CD4-positive, CD25-positive, alpha-beta regulatory T cell (primary cell): ENCODE results near the gene MCFD2. TPM values are rescaled to one million over a fixed set of nuclear protein-coding genes. Genes with fewer than 3 reads are reported as not detected.

ENCODE experiments used
- ATAC-seq, 2 donors: fragments of 150-1000 bp; cut with Tn5 transposase; one replicate each; pipeline ENCODE4 v1.10.0; 2021; ENCODE audit warnings: low read depth in 2 of 2, moderate number of reproducible peaks in 2 of 2, moderate library complexity in 1 of 2
- DNase-seq, 3 donors: peaks; one replicate each; pipeline versions ENCODE4 v3.0.0 to v3.0.0-alpha.2; 2012 to 2022; ENCODE audit warnings: mixed read lengths in 1 of 3
- H3K27ac ChIP-seq: one replicate; pipeline ENCODE4 v1.7.0; 2013; ENCODE audit warnings: mild to moderate bottlenecking, low read length; ENCODE audit not compliant: insufficient read depth, poor library complexity, severe bottlenecking
- H3K27me3 ChIP-seq: one replicate; pipeline ENCODE4 v1.7.0; 2013; ENCODE audit warnings: low read length; ENCODE audit not compliant: control insufficient read depth, insufficient read depth
- H3K36me3 ChIP-seq: one replicate; pipeline ENCODE4 v1.7.0; 2013; ENCODE audit warnings: mild to moderate bottlenecking, low read length, moderate library complexity; ENCODE audit not compliant: control insufficient read depth, insufficient read depth
- H3K4me1 ChIP-seq: 2 replicates; pipeline ENCODE4 v1.7.0; 2013; ENCODE audit warnings: mild to moderate bottlenecking, low read length; ENCODE audit not compliant: insufficient read depth, control insufficient read depth, poor library complexity, severe bottlenecking
- H3K4me3 ChIP-seq: one replicate; pipeline ENCODE4 v1.7.0; 2013; ENCODE audit warnings: low read depth, mild to moderate bottlenecking, low read length, moderate library complexity
- H3K9me3 ChIP-seq, 2 experiments: 1 replicate in 1 of 2; 2 replicates in 1 of 2; pipeline ENCODE4 v1.7.0; 2013; ENCODE audit warnings: low read length in 2 of 2, mild to moderate bottlenecking in 1 of 2, moderate library complexity in 1 of 2; ENCODE audit not compliant: control insufficient read depth in 2 of 2
- H3K27ac Mint-ChIP-seq, 3 donors: one replicate each; pipeline ENCODE4 v1.8.0; 2020 to 2022; ENCODE audit warnings: mild to moderate bottlenecking in 3 of 3, mixed read lengths in 3 of 3, moderate library complexity in 2 of 3
- H3K27me3 Mint-ChIP-seq: one replicate; pipeline ENCODE4 v1.8.0; 2022; ENCODE audit warnings: mild to moderate bottlenecking, mixed read lengths
- H3K36me3 Mint-ChIP-seq: one replicate; pipeline ENCODE4 v1.8.0; 2020; ENCODE audit warnings: mixed read lengths
- H3K4me1 Mint-ChIP-seq, 4 donors: one replicate each; pipeline ENCODE4 v1.8.0; 2020 to 2022; ENCODE audit warnings: mixed read lengths in 4 of 4, mild to moderate bottlenecking in 1 of 4
- H3K4me3 Mint-ChIP-seq, 4 donors: one replicate each; pipeline ENCODE4 v1.8.0; 2020 to 2022; ENCODE audit warnings: mild to moderate bottlenecking in 4 of 4, mixed read lengths in 4 of 4, moderate library complexity in 3 of 4
- H3K9me3 Mint-ChIP-seq, 7 donors: one replicate each; pipeline ENCODE4 v1.8.0; 2020 to 2022; ENCODE audit warnings: mixed read lengths in 7 of 7, mild to moderate bottlenecking in 3 of 7, moderate library complexity in 2 of 7
- polyA plus RNA-seq, 4 donors: library from polyadenylated mRNA; unstranded; fragments of 300-500 nt; fragmentation: Illumina TruSeq; gene quantifications; one replicate each; pipeline ENCODE4 v1.2.3, GENCODE V29; 2021
- total RNA-seq: library from RNA; stranded (reverse); gene quantifications from one replicate; pipeline ENCODE4 v1.2.3, GENCODE V29; 2022

Gene MCFD2
- total and polyA plus RNA-seq, 5 donors from 2014 or later, result 22.0 to 36.4 (median 30.2) TPM

- Mint-ChIP-seq H3K4me1 (peaks cover 15 to 32% (median 25%) of the 10 kb centered on the region in 4 donors), H3K27ac (peak overlapping the region in 2 of 3 donors; percentile 39 to 84), H3K27me3 (no peaks in the 10 kb centered on the region), H3K9me3 (peaks cover 0 to 13% (median 0%) of the 10 kb centered on the region in 7 donors), H3K36me3 (peaks cover 17% of the 10 kb centered on the region), H3K4me3 (no peak overlapping the region)
- DNase-seq (no peak), ATAC-seq (no peak)
- Histone ChIP-seq H3K4me1 (peaks cover 9% of the 10 kb centered on the region), H3K9me3 (peaks cover 0 to 3% of the 10 kb centered on the region in 2 experiments), H3K36me3 (no peaks in the 10 kb centered on the region), H3K27me3 (no peaks in the 10 kb centered on the region), H3K27ac (no peak overlapping the region), H3K4me3 (no peak overlapping the region)
Measured at GRCh38 chr2:46922606-46923005, 7.0 kb upstream of the MCFD2 start.

GRCh38 chr2:46921676-46922448 is 6.3 kb upstream of the MCFD2 start:
- no peak for ATAC-seq

DNA sequence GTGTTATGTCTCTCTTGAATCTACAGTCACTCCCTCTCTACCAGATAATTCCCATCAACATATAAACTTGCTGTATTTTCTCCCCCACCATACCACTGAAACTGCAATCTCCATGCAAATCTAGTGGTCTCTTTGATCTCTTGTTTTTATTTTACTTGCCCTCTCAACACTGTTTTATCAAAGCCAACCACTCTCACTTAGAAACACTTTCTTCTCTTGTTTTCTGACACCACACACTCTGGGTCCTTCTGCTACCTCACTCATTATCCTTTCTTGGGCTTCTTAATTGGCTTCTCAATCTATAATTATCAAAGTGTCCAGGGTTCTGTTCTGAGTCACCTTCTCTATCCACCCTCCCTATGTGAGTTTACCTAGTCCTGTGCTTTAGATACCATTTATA is 2.0 kb upstream of the MCFD2 start:
- no peak for ATAC-seq
- peak in 2 of 3 donors; percentile 45 to 48 for DNase-seq
- no peak overlapping the region for H3K27ac ChIP-seq
- peak overlapping the region; percentile 21 for H3K4me3 ChIP-seq
- peaks cover 9% of the 10 kb centered on the region for H3K36me3 Mint-ChIP-seq
- no peaks in the 10 kb centered on the region for H3K9me3 ChIP-seq
- H3K36me3 ChIP-seq, result no peaks in the 10 kb centered on the region
- H3K27ac Mint-ChIP-seq, result peak overlapping the region; percentile 11 to 97 (median 70)
- H3K27me3 ChIP-seq, result no peaks in the 10 kb centered on the region
- H3K4me1 Mint-ChIP-seq, result peaks cover 29 to 68% (median 47%) of the 10 kb centered on the region in 4 donors
- peaks cover 0 to 2% (median 0%) of the 10 kb centered on the region in 7 donors for H3K9me3 Mint-ChIP-seq
- H3K27me3 Mint-ChIP-seq, result no peaks in the 10 kb centered on the region
- H3K4me3 Mint-ChIP-seq, result peak overlapping the region; percentile 87 to 97 (median 94)
- peaks cover 36% of the 10 kb centered on the region for H3K4me1 ChIP-seq

More at GRCh38 chr2:46921676-46922448, 6.3 kb upstream of the MCFD2 start:
- Mint-ChIP-seq H3K4me1 (peaks cover 23 to 40% (median 28%) of the 10 kb centered on the region in 4 donors), H3K27me3 (no peaks in the 10 kb centered on the region), H3K4me3 (no peak overlapping the region), H3K9me3 (peaks cover 0 to 10% (median 0%) of the 10 kb centered on the region in 7 donors), H3K36me3 (peaks cover 14% of the 10 kb centered on the region), H3K27ac (peak overlapping the region; percentile 10 to 84 (median 39))
- Histone ChIP-seq H3K27me3 (no peaks in the 10 kb centered on the region), H3K4me3 (no peak overlapping the region), H3K4me1 (peaks cover 12% of the 10 kb centered on the region), H3K36me3 (no peaks in the 10 kb centered on the region), H3K9me3 (peaks cover 0 to under 1% of the 10 kb centered on the region in 2 experiments), H3K27ac (no peak overlapping the region)
- no peak for DNase-seq

GRCh38 chr2:46915811-46916630 is 415 bp upstream of the MCFD2 start:
- Histone ChIP-seq H3K9me3 (no peaks in the 10 kb centered on the region), H3K36me3 (no peaks in the 10 kb centered on the region), H3K27me3 (no peaks in the 10 kb centered on the region), H3K4me3 (peak overlapping the region; percentile 99), H3K27ac (peak overlapping the region; percentile 91), H3K4me1 (peaks cover 36% of the 10 kb centered on the region)
- Mint-ChIP-seq H3K9me3 (peaks cover 0 to 2% (median 0%) of the 10 kb centered on the region in 7 donors), H3K27ac (peak overlapping the region; percentile 27 to 97 (median 82)), H3K36me3 (peaks cover 4% of the 10 kb centered on the region), H3K4me3 (peak overlapping the region; percentile 87 to 97 (median 94)), H3K4me1 (peaks cover 25 to 56% (median 46%) of the 10 kb centered on the region in 4 donors), H3K27me3 (no peaks in the 10 kb centered on the region)
- ATAC-seq (peak; percentile 89 to 90), DNase-seq (peak; percentile 78 to 87 (median 83))

- Mint-ChIP-seq H3K27ac (peak overlapping the region; percentile 89 to 97 (median 97)), H3K36me3 (peaks cover 7% of the 10 kb centered on the region), H3K4me3 (peak overlapping the region; percentile 87 to 97 (median 94)), H3K4me1 (peaks cover 28 to 68% (median 53%) of the 10 kb centered on the region in 4 donors), H3K9me3 (peaks cover 0 to 2% (median 0%) of the 10 kb centered on the region in 7 donors), H3K27me3 (no peaks in the 10 kb centered on the region)
- Histone ChIP-seq H3K4me1 (peaks cover 42% of the 10 kb centered on the region), H3K4me3 (peak overlapping the region; percentile 78), H3K27me3 (no peaks in the 10 kb centered on the region), H3K36me3 (peaks cover 2% of the 10 kb centered on the region), H3K27ac (no peak overlapping the region), H3K9me3 (no peaks in the 10 kb centered on the region)
- DNase-seq, result no peak
- ATAC-seq, result no peak
Measured at GRCh38 chr2:46914578-46915230, 902 bp downstream of the MCFD2 start.

GRCh38 chr2:46913471-46914381 is 1.9 kb downstream of the MCFD2 start:
- H3K27me3 ChIP-seq, result no peaks in the 10 kb centered on the region
- H3K27ac Mint-ChIP-seq, result peak overlapping the region in 2 of 3 donors; percentile 64 to 97

More at GRCh38 chr2:46913471-46914381, 1.9 kb downstream of the MCFD2 start:
- H3K9me3 Mint-ChIP-seq, result peaks cover 0 to 2% (median 0%) of the 10 kb centered on the region in 7 donors
- ATAC-seq (no peak), DNase-seq (no peak)
- peaks cover 28 to 71% (median 58%) of the 10 kb centered on the region in 4 donors for H3K4me1 Mint-ChIP-seq
- peaks cover 13% of the 10 kb centered on the region for H3K36me3 Mint-ChIP-seq
- Histone ChIP-seq H3K27ac (no peak overlapping the region), H3K9me3 (no peaks in the 10 kb centered on the region), H3K4me3 (peak overlapping the region; percentile 78), H3K4me1 (peaks cover 40% of the 10 kb centered on the region), H3K36me3 (peaks cover 8% of the 10 kb centered on the region)
- H3K4me3 Mint-ChIP-seq, result peak overlapping the region; percentile 87 to 97 (median 94)
- no peaks in the 10 kb centered on the region for H3K27me3 Mint-ChIP-seq
